Measurements from ENCODE around the gene IL20RB.

GRCh38 chr3:136914739-136915138 is 43.0 kb upstream of the IL20RB start:
- TF ChIP-seq POU2F2 (IDR thresholded peaks at IDR 0.05; ENCODE audit: low read depth, low read length) (no peak), POLR2AphosphoS5 (IDR thresholded peaks at IDR 0.05; ENCODE audit: low read depth, low read length) (no peak)

Measured in GM12891 (cell line).